SU-DHL-6 (cell line): ENCODE measurements around the gene JMJD7.

Experiments
- H2AFZ ChIP-seq: fragments of 200-600 bp; sonication (generic); 2 replicates; pipeline ENCODE4 v1.6.1; 2014; ENCODE audit warnings: low read depth, mild to moderate bottlenecking, moderate library complexity, mixed read lengths, antibody characterized with exemption, low read length; ENCODE audit not compliant: severe bottlenecking
- H3F3A ChIP-seq: fragments of 200-600 bp; shearing (Covaris generic); 2 replicates; pipeline ENCODE4 v1.6.0; 2016; ENCODE audit warnings: antibody characterized with exemption, mild to moderate bottlenecking; ENCODE audit not compliant: insufficient read depth
- H3K27ac ChIP-seq: fragments of 200-600 bp; sonication (generic); 2 replicates; pipeline ENCODE4 v1.5.1; 2016; ENCODE audit warnings: low read depth, mild to moderate bottlenecking, low read length, moderate library complexity, mixed read lengths
- H3K27me3 ChIP-seq: fragments of 200-600 bp; sonication (generic), shearing (Covaris generic); 2 replicates; pipeline ENCODE4 v1.6.0; 2014; ENCODE audit warnings: mild to moderate bottlenecking, low read length
- H3K36me3 ChIP-seq: fragments of 200-600 bp; sonication (generic); 2 replicates; pipeline ENCODE4 v1.6.1; 2014; ENCODE audit warnings: mild to moderate bottlenecking, low read length, mixed read lengths
- H3K4me2 ChIP-seq: fragments of 300-600, 200-600 bp; shearing (Covaris generic), sonication (generic); 2 replicates; pipeline ENCODE4 v1.6.0; 2014; ENCODE audit warnings: low read length, low read depth, mild to moderate bottlenecking; ENCODE audit not compliant: poor library complexity, severe bottlenecking
- H3K4me3 ChIP-seq: fragments of 200-600 bp; sonication (generic); 2 replicates; pipeline ENCODE4 v1.5.1; 2014; ENCODE audit warnings: antibody characterized with exemption, low read length, mild to moderate bottlenecking, mixed read lengths; ENCODE audit not compliant: insufficient read depth, poor library complexity, severe bottlenecking
- H3K79me2 ChIP-seq: fragments of 200-600 bp; sonication (generic); 2 replicates; pipeline ENCODE4 v1.6.1; 2014; ENCODE audit warnings: mild to moderate bottlenecking, low read length, moderate library complexity; ENCODE audit not compliant: insufficient read depth
- H3K9ac ChIP-seq: fragments of 200-600 bp; sonication (generic); 2 replicates; pipeline ENCODE4 v1.7.0; 2014; ENCODE audit warnings: mild to moderate bottlenecking, low read length
- H3K9me2 ChIP-seq: fragments of 200-600 bp; sonication (generic); replicated peaks from 2 replicates; pipeline ENCODE4 v1.6.1; 2014; ENCODE audit warnings: low read length; ENCODE audit not compliant: insufficient read depth
- H3K9me3 ChIP-seq: fragments of 200-600 bp; sonication (generic); 2 replicates; pipeline ENCODE4 v1.6.1; 2014; ENCODE audit warnings: low read length, mixed read lengths; ENCODE audit not compliant: insufficient read depth
- H4K20me1 ChIP-seq: fragments of 200-600 bp; sonication (generic); 2 replicates; pipeline ENCODE4 v1.6.1; 2014; ENCODE audit warnings: low read depth, mild to moderate bottlenecking, antibody characterized with exemption, low read length, moderate library complexity, mixed read lengths
- EZH2phosphoT487 ChIP-seq: fragments of 200-600 bp; sonication (generic), shearing (Covaris generic); conservative IDR thresholded peaks from 2 replicates; pipeline ENCODE4 v1.6.1; 2018; ENCODE audit warnings: mild to moderate bottlenecking, antibody characterized with exemption, low read length, moderate library complexity, mixed read lengths
- TF ChIP-seq, protein P1 (sequence below): fragments of 200-600 bp; sonication (generic); IDR thresholded peaks from one replicate; pipeline ENCODE4 v1.5.1; 2017; ENCODE audit warnings: antibody characterized with exemption, mild to moderate bottlenecking, low read length, moderate library complexity; ENCODE audit not compliant: insufficient read depth, poor library complexity, severe bottlenecking

The JMJD7 gene

GRCh38 chr15:41881920-41882688, 54.2 kb downstream of the JMJD7 start:
- no peak overlapping the region for H2AFZ ChIP-seq

GRCh38 chr15:41882689-41883483, 55.0 kb downstream of the JMJD7 start:
- H3K36me3 ChIP-seq: no peaks in the 10 kb centered on the region
- H3K4me3 ChIP-seq: no peak overlapping the region
- no peaks in the 10 kb centered on the region for H3K9me2 ChIP-seq
- H3K27ac ChIP-seq: no peak overlapping the region
- no peaks in the 10 kb centered on the region for H3K79me2 ChIP-seq
- H3K4me2 ChIP-seq: no peak overlapping the region
- TF ChIP-seq, protein P1, sequence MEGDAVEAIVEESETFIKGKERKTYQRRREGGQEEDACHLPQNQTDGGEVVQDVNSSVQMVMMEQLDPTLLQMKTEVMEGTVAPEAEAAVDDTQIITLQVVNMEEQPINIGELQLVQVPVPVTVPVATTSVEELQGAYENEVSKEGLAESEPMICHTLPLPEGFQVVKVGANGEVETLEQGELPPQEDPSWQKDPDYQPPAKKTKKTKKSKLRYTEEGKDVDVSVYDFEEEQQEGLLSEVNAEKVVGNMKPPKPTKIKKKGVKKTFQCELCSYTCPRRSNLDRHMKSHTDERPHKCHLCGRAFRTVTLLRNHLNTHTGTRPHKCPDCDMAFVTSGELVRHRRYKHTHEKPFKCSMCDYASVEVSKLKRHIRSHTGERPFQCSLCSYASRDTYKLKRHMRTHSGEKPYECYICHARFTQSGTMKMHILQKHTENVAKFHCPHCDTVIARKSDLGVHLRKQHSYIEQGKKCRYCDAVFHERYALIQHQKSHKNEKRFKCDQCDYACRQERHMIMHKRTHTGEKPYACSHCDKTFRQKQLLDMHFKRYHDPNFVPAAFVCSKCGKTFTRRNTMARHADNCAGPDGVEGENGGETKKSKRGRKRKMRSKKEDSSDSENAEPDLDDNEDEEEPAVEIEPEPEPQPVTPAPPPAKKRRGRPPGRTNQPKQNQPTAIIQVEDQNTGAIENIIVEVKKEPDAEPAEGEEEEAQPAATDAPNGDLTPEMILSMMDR: no peak
- no peak for TF ChIP-seq EZH2phosphoT487
- no peaks in the 10 kb centered on the region for H3F3A ChIP-seq
- no peak overlapping the region for H3K9ac ChIP-seq
- no peak overlapping the region for H2AFZ ChIP-seq
- H4K20me1 ChIP-seq: no peaks in the 10 kb centered on the region
- no peaks in the 10 kb centered on the region for H3K9me3 ChIP-seq
- H3K27me3 ChIP-seq: no peaks in the 10 kb centered on the region

More at GRCh38 chr15:41881920-41882688, 54.2 kb downstream of the JMJD7 start:
- no peaks in the 10 kb centered on the region for H3K9me2 ChIP-seq
- no peaks in the 10 kb centered on the region for H4K20me1 ChIP-seq
- no peak for TF ChIP-seq EZH2phosphoT487
- TF ChIP-seq, protein P1: no peak
- no peaks in the 10 kb centered on the region for H3K27me3 ChIP-seq
- no peaks in the 10 kb centered on the region for H3K79me2 ChIP-seq
- H3K4me2 ChIP-seq: no peak overlapping the region
- H3K4me3 ChIP-seq: no peak overlapping the region
- H3F3A ChIP-seq: no peaks in the 10 kb centered on the region
- H3K27ac ChIP-seq: no peak overlapping the region
- H3K36me3 ChIP-seq: no peaks in the 10 kb centered on the region
- no peaks in the 10 kb centered on the region for H3K9me3 ChIP-seq
- H3K9ac ChIP-seq: no peak overlapping the region

GRCh38 chr15:41883484-41883825, 55.6 kb downstream of the JMJD7 start:
- Histone ChIP-seq H3K9ac (no peak overlapping the region), H3K27me3 (no peaks in the 10 kb centered on the region), H3K79me2 (no peaks in the 10 kb centered on the region), H3K9me2 (no peaks in the 10 kb centered on the region), H3F3A (no peaks in the 10 kb centered on the region), H3K27ac (no peak overlapping the region), H3K4me2 (no peak overlapping the region), H3K9me3 (no peaks in the 10 kb centered on the region), H4K20me1 (no peaks in the 10 kb centered on the region), H3K4me3 (no peak overlapping the region), H3K36me3 (no peaks in the 10 kb centered on the region), H2AFZ (no peak overlapping the region)
- TF ChIP-seq, protein P1: no peak
- no peak for TF ChIP-seq EZH2phosphoT487
